NCI-H460 (cell line): ENCODE results near the gene G6PC3. TPM values are rescaled to one million over a fixed set of nuclear protein-coding genes. Genes with fewer than 3 reads are reported as not detected.
"Not testable (repeated sequence)": the region's sequence is repeated elsewhere in the genome, so short reads cannot be mapped to it uniquely, and the experiment has no call there.

Source experiments
- DNase-seq: peaks from one replicate; pipeline ENCODE4 v3.0.0-alpha.2; 2016; ENCODE audit warnings: low read depth; ENCODE audit errors: extremely low read depth
- total RNA-seq: library from RNA; depleted of rRNA; stranded (reverse); fragments of >200 nt; shearing (Covaris generic); gene quantifications from 2 replicates; pipeline ENCODE4 v1.2.3, GENCODE V29; 2014

Gene G6PC3
- total RNA-seq, 1 experiment from 2014 or later = 62.0 TPM

DNA sequence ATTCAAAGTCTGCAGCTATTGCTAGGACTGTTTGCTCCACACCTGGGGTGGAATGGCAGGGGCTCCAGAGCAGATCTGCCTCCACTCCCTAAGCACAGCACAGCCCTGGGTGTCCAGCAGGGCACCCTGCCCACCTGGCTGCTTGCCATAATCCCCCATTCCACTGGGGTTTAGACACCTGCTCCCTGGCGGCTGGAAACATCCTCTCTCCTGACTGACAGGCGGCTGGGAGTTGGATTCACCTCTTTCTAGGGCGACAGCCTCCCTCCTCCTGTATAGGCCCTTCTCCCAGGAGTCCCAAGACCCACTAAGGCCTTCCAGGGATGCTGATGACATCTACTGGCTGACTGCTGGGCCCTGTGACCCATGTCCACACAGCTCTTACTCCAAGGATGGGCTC lies 34.9 kb downstream of the G6PC3 start:
- no peak for DNase-seq

DNA sequence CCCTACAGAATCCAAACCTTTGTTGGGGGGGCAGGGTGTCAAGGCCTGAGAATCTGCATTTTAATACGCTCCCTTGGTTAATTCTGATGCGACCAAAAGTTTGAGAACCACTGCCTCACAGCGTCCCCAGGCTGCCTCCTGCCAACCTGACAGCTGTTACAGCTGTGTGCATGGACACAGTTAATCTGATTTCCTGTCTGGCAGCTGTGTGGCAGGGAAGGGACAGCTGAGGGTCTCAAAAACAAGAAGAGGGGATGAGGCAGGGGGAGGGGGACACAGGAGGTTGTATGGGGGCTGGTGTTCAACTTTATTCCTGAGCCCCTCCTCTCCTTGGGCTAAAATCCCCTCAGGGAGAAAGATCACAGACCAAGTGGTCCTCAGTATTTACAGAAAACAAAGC lies 35.4 kb downstream of the G6PC3 start:
- no peak for DNase-seq

- DNase-seq = no peak
Observed at GRCh38 chr17:44106801-44107200, 36.3 kb downstream of the G6PC3 start.

GRCh38 chr17:44108440-44109311 lies 38.1 kb downstream of the G6PC3 start:
- DNase-seq = peak; percentile 22

- no peak for DNase-seq
Observed at GRCh38 chr17:44109312-44109630, 38.7 kb downstream of the G6PC3 start.

DNA sequence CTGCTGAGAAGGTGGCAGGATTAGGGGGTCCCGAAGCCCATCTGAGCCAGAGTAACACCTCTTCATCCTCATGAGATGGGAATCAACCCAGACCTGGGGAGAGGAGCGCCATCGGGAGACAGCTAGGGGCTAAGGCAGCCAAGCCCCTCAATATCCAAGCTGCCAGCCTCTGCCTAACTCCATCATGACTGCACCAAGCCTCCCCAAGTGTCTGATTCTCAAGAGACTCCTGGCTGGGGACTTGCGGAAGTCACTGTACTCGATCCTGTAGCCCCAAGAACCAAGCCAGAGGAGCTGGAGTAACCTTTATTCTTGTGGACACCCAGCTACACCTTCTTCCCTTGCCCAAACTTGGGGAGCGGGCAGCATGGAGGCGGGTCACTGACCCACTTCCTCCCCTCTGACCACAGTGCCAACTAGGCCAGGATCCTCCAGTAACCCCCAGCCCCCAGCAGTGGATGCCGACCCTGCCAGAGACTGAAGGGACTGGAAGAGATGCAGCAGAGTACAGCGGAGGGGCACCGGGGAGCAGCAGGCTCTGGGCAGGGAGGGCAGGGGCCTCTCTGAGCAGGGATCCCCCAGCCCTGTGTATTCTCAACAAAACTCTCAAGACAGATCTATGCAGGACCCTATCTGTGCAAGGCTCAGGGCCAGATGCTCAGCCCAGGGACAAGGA lies 39.6 kb downstream of the G6PC3 start:
- DNase-seq = no peak

GRCh38 chr17:44110823-44111633 lies 40.5 kb downstream of the G6PC3 start:
- DNase-seq = peak; percentile 26

DNA sequence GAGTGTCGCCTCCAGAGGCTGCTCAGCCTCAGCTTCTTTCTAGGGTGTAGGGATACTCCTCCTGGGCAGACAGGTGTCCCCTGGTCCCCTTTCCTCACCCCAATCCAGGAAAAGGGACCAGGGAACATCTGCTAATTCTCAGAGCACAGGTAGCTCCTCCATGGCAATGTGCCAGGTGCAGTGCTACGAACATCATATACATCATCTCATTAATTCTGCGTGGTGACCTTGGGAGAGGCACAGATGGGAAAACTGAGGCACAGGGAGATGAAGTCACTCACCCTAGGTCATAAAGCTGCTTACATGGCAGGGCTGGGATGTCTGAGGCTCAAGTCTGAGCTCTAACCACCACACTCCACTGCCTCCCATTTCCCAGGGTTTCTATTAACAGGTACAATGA lies 41.2 kb downstream of the G6PC3 start:
- DNase-seq = no peak

DNA sequence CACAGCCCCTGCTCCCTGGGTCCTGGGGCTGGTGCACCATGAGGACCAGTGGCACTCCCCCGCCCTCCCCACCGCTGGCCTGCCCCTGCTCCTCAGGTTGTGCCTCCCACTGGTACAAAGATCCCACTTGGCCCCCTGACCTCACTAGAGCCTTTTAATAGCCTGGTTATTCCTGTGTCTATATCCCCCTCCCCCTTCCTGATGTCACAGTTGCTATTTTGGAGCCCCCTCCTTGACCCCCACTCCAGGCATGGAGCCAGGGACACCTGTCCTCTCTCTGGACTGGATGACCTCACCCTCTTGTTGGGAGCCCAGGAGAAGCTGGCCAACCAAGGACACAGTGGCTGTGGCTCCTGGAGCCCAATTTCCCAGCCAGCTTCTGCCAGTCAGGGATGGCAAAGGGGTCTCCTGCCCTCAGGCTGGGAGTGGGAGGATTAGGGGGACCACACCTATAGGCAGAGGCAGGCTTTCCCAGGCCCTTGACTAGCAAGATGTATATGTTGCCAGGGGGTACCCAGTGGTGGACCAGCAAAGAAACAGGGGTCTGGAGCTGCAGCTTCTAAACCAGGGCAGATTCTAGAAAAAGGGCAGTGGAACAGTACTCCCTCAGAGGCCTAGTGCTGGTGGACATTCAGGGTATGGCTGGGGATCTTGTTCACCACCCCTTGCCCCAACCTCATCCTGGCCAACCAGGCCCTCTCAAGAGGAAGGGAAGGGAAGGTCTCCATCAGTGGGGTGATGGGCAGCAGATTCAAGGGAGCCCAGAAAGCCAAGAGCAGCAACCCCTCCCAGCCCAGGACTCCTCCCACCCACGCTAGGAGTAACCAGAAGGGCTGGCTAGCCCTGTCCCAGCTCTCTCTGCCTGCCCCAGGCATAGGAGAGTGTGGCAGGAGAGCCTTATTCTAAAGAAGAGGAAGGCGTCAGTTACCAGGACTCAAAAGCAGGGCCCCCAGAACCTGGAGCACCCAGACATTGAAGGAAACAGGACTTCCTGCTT lies 42.0 kb downstream of the G6PC3 start:
- no peak for DNase-seq

GRCh38 chr17:44113382-44113781 lies 42.8 kb downstream of the G6PC3 start:
- DNase-seq = no peak

GRCh38 chr17:44113868-44114840 lies 43.6 kb downstream of the G6PC3 start:
- no peak for DNase-seq

- DNase-seq = peak; percentile 42
Observed at GRCh38 chr17:44115585-44116415, 45.3 kb downstream of the G6PC3 start.

GRCh38 chr17:44117351-44117750 lies 46.8 kb downstream of the G6PC3 start:
- no peak for DNase-seq

GRCh38 chr17:44118427-44119050 lies 48.0 kb downstream of the G6PC3 start:
- no peak for DNase-seq

DNA sequence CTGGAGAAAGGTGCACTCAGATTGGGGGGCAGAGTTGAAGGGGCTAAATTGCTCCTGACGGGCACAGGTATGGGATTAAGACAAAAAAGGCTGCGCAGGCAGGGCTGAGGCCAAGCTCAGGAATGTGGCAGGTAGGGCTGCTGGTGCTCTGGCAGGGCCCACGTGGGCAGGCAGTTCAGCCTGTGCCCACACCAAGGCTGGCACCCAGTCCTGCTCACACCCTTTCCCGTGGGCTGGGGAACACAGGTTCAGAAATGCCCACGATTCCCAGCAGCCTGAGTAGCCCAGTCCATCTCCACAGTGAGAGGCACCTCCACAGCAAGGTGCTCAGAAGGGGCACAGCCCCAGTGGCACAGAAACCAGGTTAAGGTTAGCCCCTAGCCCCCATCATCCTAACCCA lies 48.5 kb downstream of the G6PC3 start:
- no peak for DNase-seq

GRCh38 chr17:44119798-44120197 lies 49.3 kb downstream of the G6PC3 start:
- no peak for DNase-seq

DNA sequence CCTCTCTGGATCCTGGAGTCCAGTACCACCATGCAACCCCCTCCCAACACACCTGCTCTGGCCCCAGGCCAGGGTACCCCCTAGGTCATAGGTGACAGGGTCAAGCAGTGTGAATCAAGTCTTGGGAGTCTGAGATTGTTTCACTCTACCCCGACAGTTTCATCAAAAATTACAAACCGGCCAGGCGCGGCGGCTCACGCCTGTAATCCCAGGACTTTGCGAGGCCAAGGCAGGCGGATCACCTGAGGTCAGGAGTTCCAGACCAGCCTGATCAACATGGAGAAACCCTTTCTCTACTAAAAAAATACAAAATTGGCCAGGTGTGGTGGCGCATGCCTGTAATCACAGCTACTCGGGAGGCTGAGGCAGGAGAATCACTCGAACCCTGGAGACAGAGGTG lies 49.7 kb downstream of the G6PC3 start:
- not testable (repeated sequence) for DNase-seq
